CD4-positive, alpha-beta memory T cell (primary cell): Measurements from ENCODE around the gene C1orf74. TPM values are rescaled to one million over a fixed set of nuclear protein-coding genes. Genes with fewer than 3 reads are reported as not detected.
A peak's percentile ranks its signal among the peaks of the same experiment; 100 is the strongest.

Experiments used
- CTCF ChIA-PET: fragments of 350-600 bp; sonication (Branson Sonifier 250); formaldehyde crosslinking; loops from one replicate; lab custom pipeline; 2021; ENCODE audit warnings: inconsistent platforms; ENCODE audit not compliant: partially characterized antibody; lab: Charles Lee
- POLR2A ChIA-PET: fragments of 350-600 bp; sonication (Branson Sonifier 250); formaldehyde crosslinking; loops from one replicate; lab custom pipeline; 2021; ENCODE audit not compliant: partially characterized antibody; lab: Charles Lee
- DNase-seq, 5 donors: peaks; one replicate each; pipeline versions ENCODE4 v3.0.0 to v3.0.0-alpha.2; 2020 to 2022; ENCODE audit warnings: mixed read lengths in 1 of 5
- H3K27ac ChIP-seq: one replicate; pipeline ENCODE4 v1.7.0; 2013; ENCODE audit warnings: low read depth, low read length
- H3K27me3 ChIP-seq: 2 replicates; pipeline ENCODE4 v1.7.0; 2013; ENCODE audit warnings: mild to moderate bottlenecking, low read length, moderate library complexity; ENCODE audit not compliant: insufficient read depth
- H3K36me3 ChIP-seq: 2 replicates; pipeline ENCODE4 v1.7.0; 2013; ENCODE audit warnings: mild to moderate bottlenecking, low read length, moderate library complexity; ENCODE audit not compliant: insufficient read depth
- H3K4me1 ChIP-seq: 2 replicates; pipeline ENCODE4 v1.7.0; 2013; ENCODE audit warnings: mild to moderate bottlenecking, low read length, moderate library complexity; ENCODE audit not compliant: insufficient read depth
- H3K4me3 ChIP-seq, 2 donors: one replicate each; pipeline ENCODE4 v1.7.0; 2013; ENCODE audit warnings: low read length in 2 of 2, mild to moderate bottlenecking in 1 of 2
- H3K9me3 ChIP-seq, 2 donors: one replicate each; pipeline ENCODE4 v1.7.0; 2013; ENCODE audit warnings: low read length in 2 of 2, control low read depth in 1 of 2; ENCODE audit not compliant: control insufficient read depth in 1 of 2
- H3K27ac Mint-ChIP-seq, 7 donors: one replicate each; pipeline ENCODE4 v1.8.0; 2020 to 2021; ENCODE audit warnings: mixed read lengths in 7 of 7, mild to moderate bottlenecking in 6 of 7, inconsistent platforms in 3 of 7, moderate library complexity in 3 of 7
- H3K27me3 Mint-ChIP-seq, 2 donors: one replicate each; pipeline ENCODE4 v1.8.0; 2020 to 2021; ENCODE audit warnings: mixed read lengths in 2 of 2
- H3K36me3 Mint-ChIP-seq, 2 donors: one replicate each; pipeline ENCODE4 v1.8.0; 2020 to 2021; ENCODE audit warnings: mixed read lengths in 2 of 2, inconsistent platforms in 1 of 2, mild to moderate bottlenecking in 1 of 2
- H3K4me1 Mint-ChIP-seq, 4 donors: one replicate each; pipeline ENCODE4 v1.8.0; 2020 to 2021; ENCODE audit warnings: mixed read lengths in 4 of 4, mild to moderate bottlenecking in 1 of 4
- H3K4me3 Mint-ChIP-seq, 8 donors: one replicate each; pipeline ENCODE4 v1.8.0; 2020 to 2021; ENCODE audit warnings: mixed read lengths in 8 of 8, mild to moderate bottlenecking in 7 of 8, moderate library complexity in 6 of 8, inconsistent platforms in 3 of 8
- H3K9me3 Mint-ChIP-seq, 8 donors: one replicate each; pipeline ENCODE4 v1.8.0; 2020 to 2021; ENCODE audit warnings: mixed read lengths in 8 of 8, mild to moderate bottlenecking in 5 of 8, inconsistent platforms in 3 of 8, moderate library complexity in 1 of 8
- intact Hi-C: fragments of 100-400 bp; cut with micrococcal nuclease; formaldehyde crosslinking; loops from one replicate; pipeline ENCODE4 v1.15.1; 2023
- polyA plus RNA-seq, 2 donors: library from polyadenylated mRNA; unstranded; fragments of 300-500 nt; fragmentation: Illumina TruSeq; gene quantifications; one replicate each; pipeline ENCODE4 v1.2.3, GENCODE V29; 2021
- total RNA-seq, 2 experiments: library from RNA; stranded (reverse); gene quantifications; one replicate each; pipeline ENCODE4 v1.2.3, GENCODE V29; 2021

C1orf74 gene
- total RNA-seq (1 to 10 TPM; 1.2 TPM), polyA plus RNA-seq (under 1 TPM in 1 of 2 donors, not detected in 1; 0.41 TPM)

GRCh38 chr1:209784265-209785169, at the start of gene C1orf74:
Gene C1orf74, minus strand, starts transcription at chr1:209784559. Its CDS starts 925 bp downstream, at chr1:209783634.
- Histone ChIP-seq H3K27me3 (no peaks in the 10 kb centered on the region), H3K4me3 (peak within 1 kb of the TSS; percentile 49 to 72), H3K36me3 (peaks cover 26% of the 10 kb centered on the region), H3K9me3 (no peaks in the 10 kb centered on the region), H3K4me1 (peaks cover 21% of the 10 kb centered on the region), H3K27ac (peak within 1 kb of the TSS; percentile 67)
- ChIA-PET CTCF (interaction anchor here (1.1 to 6.9 kb wide), 6 partner anchors 12 to 41 kb away, joined by 4 to 65 read pairs (median 16); partner anchors contain the start of genes TRAF3IP3 and UTP25), POLR2A (interaction anchor here (0.6 to 31.0 kb wide), 9 partner anchors 9 to 1540 kb away, joined by 3 to 1778 read pairs (median 5); partner anchors contain the start of genes IRF6, PLXNA2, TRAF3IP3 and UTP25)
- peaks cover 0 to 4% (median 0%) of the 10 kb centered on the region in 8 donors for H3K9me3 Mint-ChIP-seq
- peak; percentile 97 to 99 (median 98) for DNase-seq
- H3K36me3 Mint-ChIP-seq = peaks cover 15 to 35% of the 10 kb centered on the region in 2 donors
- intact Hi-C loops = loop anchor here (1.0 to 5.0 kb wide), 4 partner anchors 16 to 43 kb away; partner anchors contain the start of genes TRAF3IP3 and UTP25
- peaks cover 0 to 3% of the 10 kb centered on the region in 2 donors for H3K27me3 Mint-ChIP-seq
- peak within 1 kb of the TSS; percentile 92 to 99 (median 96) for H3K4me3 Mint-ChIP-seq
- H3K27ac Mint-ChIP-seq = peak within 1 kb of the TSS; percentile 95 to 100 (median 99)
- peaks cover 15 to 35% (median 33%) of the 10 kb centered on the region in 4 donors for H3K4me1 Mint-ChIP-seq

GRCh38 chr1:209831615-209832014, 47.3 kb upstream of the C1orf74 start:
- Mint-ChIP-seq H3K36me3 (peaks cover 54 to 59% of the 10 kb centered on the region in 2 donors), H3K27ac (no peak overlapping the region), H3K27me3 (no peaks in the 10 kb centered on the region), H3K4me3 (no peak overlapping the region), H3K9me3 (no peaks in the 10 kb centered on the region), H3K4me1 (peaks cover 27 to 45% (median 31%) of the 10 kb centered on the region in 4 donors)
- no peak overlapping the region for H3K4me3 ChIP-seq
- no peaks in the 10 kb centered on the region for H3K9me3 ChIP-seq
- H3K36me3 ChIP-seq = peaks cover 55% of the 10 kb centered on the region
- ChIA-PET POLR2A (interaction anchor here (1.3 kb wide), 1 partner anchor 9 kb away, joined by 3 read pairs; no protein-coding TSS in a partner anchor), CTCF (no interaction called here)
- H3K4me1 ChIP-seq = peaks cover 14% of the 10 kb centered on the region
- H3K27me3 ChIP-seq = no peaks in the 10 kb centered on the region
- intact Hi-C loops = no loop called here
- no peak for DNase-seq
- no peak overlapping the region for H3K27ac ChIP-seq

GRCh38 chr1:209830722-209831121, 46.4 kb upstream of the C1orf74 start:
- intact Hi-C loops = no loop called here
- POLR2A ChIA-PET = interaction anchor here (0.6 kb wide), 1 partner anchor 11 kb away, joined by 4 read pairs; no protein-coding TSS in a partner anchor
- peaks cover 45 to 50% of the 10 kb centered on the region in 2 donors for H3K36me3 Mint-ChIP-seq
- Histone ChIP-seq H3K27me3 (no peaks in the 10 kb centered on the region), H3K9me3 (no peaks in the 10 kb centered on the region), H3K27ac (no peak overlapping the region), H3K36me3 (peaks cover 46% of the 10 kb centered on the region), H3K4me1 (peaks cover 14% of the 10 kb centered on the region), H3K4me3 (no peak overlapping the region)
- no peaks in the 10 kb centered on the region for H3K9me3 Mint-ChIP-seq
- no peaks in the 10 kb centered on the region for H3K27me3 Mint-ChIP-seq
- no peak overlapping the region for H3K4me3 Mint-ChIP-seq
- H3K4me1 Mint-ChIP-seq = peaks cover 27 to 45% (median 31%) of the 10 kb centered on the region in 4 donors
- no peak for DNase-seq
- CTCF ChIA-PET = interaction anchor here (1.2 kb wide), 1 partner anchor 12 kb away, joined by 4 read pairs; no protein-coding TSS in a partner anchor
- H3K27ac Mint-ChIP-seq = peak overlapping the region in 3 of 7 donors; percentile 17 to 68 (median 43)

- peaks cover 38 to 40% of the 10 kb centered on the region in 2 donors for H3K36me3 Mint-ChIP-seq
- CTCF ChIA-PET = interaction anchor here (1.2 kb wide), 1 partner anchor 11 kb away, joined by 4 read pairs; no protein-coding TSS in a partner anchor
- peaks cover 0 to 2% of the 10 kb centered on the region in 2 donors for H3K27me3 Mint-ChIP-seq
- Histone ChIP-seq H3K9me3 (no peaks in the 10 kb centered on the region), H3K36me3 (peaks cover 39% of the 10 kb centered on the region), H3K4me3 (no peak overlapping the region), H3K27ac (no peak overlapping the region), H3K27me3 (no peaks in the 10 kb centered on the region), H3K4me1 (peaks cover 14% of the 10 kb centered on the region)
- POLR2A ChIA-PET = no interaction called here
- peak overlapping the region in 4 of 7 donors; percentile 1 to 66 (median 55) for H3K27ac Mint-ChIP-seq
- intact Hi-C loops = loop anchor here (5.0 kb wide), 2 partner anchors 137 to 262 kb away; no protein-coding TSS in a partner anchor
- peak overlapping the region; percentile 23 to 97 (median 84) for H3K4me3 Mint-ChIP-seq
- no peak for DNase-seq
- H3K4me1 Mint-ChIP-seq = peaks cover 27 to 45% (median 30%) of the 10 kb centered on the region in 4 donors
- H3K9me3 Mint-ChIP-seq = no peaks in the 10 kb centered on the region
These were observed 45.4 kb upstream of the C1orf74 start for GRCh38 chr1:209829716-209830115.

GRCh38 chr1:209827384-209828262, 43.3 kb upstream of the C1orf74 start, which contains the start of gene UTP25:
Gene UTP25, plus strand, starts transcription at chr1:209827972. Its CDS starts 92 bp downstream, at chr1:209828064.
- intact Hi-C loops = loop anchor here (1.0 to 5.0 kb wide), 7 partner anchors 21 to 260 kb away; partner anchors contain the start of genes C1orf74, IRF6 and TRAF3IP3
- POLR2A ChIA-PET = interaction anchor here (0.7 to 1.9 kb wide), 9 partner anchors 11 to 76 kb away, joined by 3 to 15 read pairs (median 5); partner anchors contain the start of genes C1orf74 and TRAF3IP3

More at GRCh38 chr1:209827384-209828262, 43.3 kb upstream of the C1orf74 start, which contains the start of gene UTP25:
- peak within 1 kb of the TSS; percentile 90 to 94 for H3K4me3 ChIP-seq
- peaks cover 5% of the 10 kb centered on the region in 2 donors for H3K27me3 Mint-ChIP-seq
- H3K9me3 ChIP-seq = no peaks in the 10 kb centered on the region
- DNase-seq = peak; percentile 91 to 94 (median 93)
- CTCF ChIA-PET = interaction anchor here (0.8 to 6.0 kb wide), 21 partner anchors 12 to 505 kb away, joined by 3 to 65 read pairs (median 5); partner anchors contain the start of genes C1orf74, IRF6 and TRAF3IP3
- H3K27ac Mint-ChIP-seq = peak within 1 kb of the TSS; percentile 90 to 97 (median 92)
- H3K4me3 Mint-ChIP-seq = peak within 1 kb of the TSS; percentile 88 to 98 (median 96)
- peaks cover 24 to 46% (median 32%) of the 10 kb centered on the region in 4 donors for H3K4me1 Mint-ChIP-seq
- H3K4me1 ChIP-seq = peaks cover 18% of the 10 kb centered on the region
- H3K27me3 ChIP-seq = no peaks in the 10 kb centered on the region
- H3K36me3 Mint-ChIP-seq = peaks cover 19 to 22% of the 10 kb centered on the region in 2 donors
- peaks cover 18% of the 10 kb centered on the region for H3K36me3 ChIP-seq
- H3K9me3 Mint-ChIP-seq = no peaks in the 10 kb centered on the region
- H3K27ac ChIP-seq = peak within 1 kb of the TSS; percentile 73
